ENCODE measurements around the gene RAB19. TPM values are rescaled to one million over a fixed set of nuclear protein-coding genes. Genes with fewer than 3 reads are reported as not detected.

The RAB19 gene
- total RNA-seq, 1 experiment from 2014 or later: 10.8 TPM

GRCh38 chr7:140416560-140416959 is 12.7 kb downstream of the RAB19 start (continued):
- TF ChIP-seq MAX (CRISPR knock-in tag; IDR thresholded peaks at IDR 0.05) (no peak), ZNF138 (CRISPR knock-in tag; conservative IDR thresholded peaks at IDR 0.05) (no peak), USF2 (CRISPR knock-in tag; IDR thresholded peaks at IDR 0.05) (no peak), ATF2 (CRISPR knock-in tag; IDR thresholded peaks at IDR 0.05; ENCODE audit: borderline replicate concordance, low read depth) (no peak), HMGXB4 (CRISPR knock-in tag; IDR thresholded peaks at IDR 0.05) (no peak), E2F5 (CRISPR knock-in tag; IDR thresholded peaks at IDR 0.05) (no peak), RORB (CRISPR knock-in tag; IDR thresholded peaks at IDR 0.05) (no peak), ZNF512 (CRISPR knock-in tag; IDR thresholded peaks at IDR 0.05; ENCODE audit: borderline replicate concordance) (no peak), FOXP4 (CRISPR knock-in tag; IDR thresholded peaks at IDR 0.05) (no peak)

DNA sequence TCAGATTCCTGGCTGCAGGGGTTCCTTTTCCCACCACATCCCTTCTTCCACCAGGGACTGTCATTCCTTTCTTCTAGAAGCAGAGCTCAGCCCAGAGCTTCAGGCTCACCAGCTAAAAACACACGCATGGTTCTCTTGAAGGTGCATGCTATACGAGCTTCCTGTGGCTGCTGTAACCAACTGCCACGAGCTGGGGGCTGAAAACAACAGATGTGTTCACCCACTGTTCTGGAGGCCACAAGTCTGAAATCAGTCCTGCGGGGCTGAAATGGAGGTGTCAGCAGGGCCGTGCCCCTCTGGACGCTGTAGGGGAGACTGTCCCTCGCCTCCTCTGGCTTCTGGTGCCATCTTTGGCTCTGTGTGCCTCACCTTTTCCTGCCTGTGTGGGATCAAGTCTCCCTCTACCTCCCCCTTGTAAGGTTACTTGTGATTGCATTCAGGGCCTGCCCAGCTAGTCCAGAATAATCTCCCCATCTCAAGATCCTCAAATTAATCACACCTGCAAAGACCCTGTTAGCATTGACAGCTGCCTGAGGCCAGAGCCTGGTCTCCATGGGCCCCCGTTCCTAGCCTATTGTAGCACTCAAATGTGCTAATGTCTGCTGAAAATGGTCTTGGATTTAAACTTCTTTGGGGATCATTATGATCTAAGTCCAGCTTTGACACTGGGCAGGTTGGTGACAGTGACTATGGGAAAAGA is 13.7 kb downstream of the RAB19 start:
- H3K27me3 Mint-ChIP-seq (ENCODE audit: low read depth): no peaks in the 10 kb centered on the region
- no peaks in the 10 kb centered on the region for H3K4me1 Mint-ChIP-seq
- H3K4me3 Mint-ChIP-seq: no peak overlapping the region
- POLR2A ChIA-PET: no interaction called here
- DNase-seq (ENCODE audit: low spot score): no peak
- no peak for ATAC-seq
- CTCF ChIA-PET: interaction anchor here (1.4 to 1.8 kb wide), 2 partner anchors 26 to 84 kb away, joined by 3 to 11 read pairs; no protein-coding TSS in a partner anchor
- H3K36me3 Mint-ChIP-seq: peaks cover 15% of the 10 kb centered on the region
- H3K9me3 Mint-ChIP-seq: no peaks in the 10 kb centered on the region
- H3K27ac Mint-ChIP-seq: no peak overlapping the region; the same call in 1 of the 2 replicates
- TF ChIP-seq ZNF121 (CRISPR knock-in tag; IDR thresholded peaks at IDR 0.05): no peak
- TF ChIP-seq, protein P1, sequence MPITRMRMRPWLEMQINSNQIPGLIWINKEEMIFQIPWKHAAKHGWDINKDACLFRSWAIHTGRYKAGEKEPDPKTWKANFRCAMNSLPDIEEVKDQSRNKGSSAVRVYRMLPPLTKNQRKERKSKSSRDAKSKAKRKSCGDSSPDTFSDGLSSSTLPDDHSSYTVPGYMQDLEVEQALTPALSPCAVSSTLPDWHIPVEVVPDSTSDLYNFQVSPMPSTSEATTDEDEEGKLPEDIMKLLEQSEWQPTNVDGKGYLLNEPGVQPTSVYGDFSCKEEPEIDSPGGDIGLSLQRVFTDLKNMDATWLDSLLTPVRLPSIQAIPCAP (CRISPR knock-in tag; IDR thresholded peaks at IDR 0.05): no peak
- TF ChIP-seq, protein P2, sequence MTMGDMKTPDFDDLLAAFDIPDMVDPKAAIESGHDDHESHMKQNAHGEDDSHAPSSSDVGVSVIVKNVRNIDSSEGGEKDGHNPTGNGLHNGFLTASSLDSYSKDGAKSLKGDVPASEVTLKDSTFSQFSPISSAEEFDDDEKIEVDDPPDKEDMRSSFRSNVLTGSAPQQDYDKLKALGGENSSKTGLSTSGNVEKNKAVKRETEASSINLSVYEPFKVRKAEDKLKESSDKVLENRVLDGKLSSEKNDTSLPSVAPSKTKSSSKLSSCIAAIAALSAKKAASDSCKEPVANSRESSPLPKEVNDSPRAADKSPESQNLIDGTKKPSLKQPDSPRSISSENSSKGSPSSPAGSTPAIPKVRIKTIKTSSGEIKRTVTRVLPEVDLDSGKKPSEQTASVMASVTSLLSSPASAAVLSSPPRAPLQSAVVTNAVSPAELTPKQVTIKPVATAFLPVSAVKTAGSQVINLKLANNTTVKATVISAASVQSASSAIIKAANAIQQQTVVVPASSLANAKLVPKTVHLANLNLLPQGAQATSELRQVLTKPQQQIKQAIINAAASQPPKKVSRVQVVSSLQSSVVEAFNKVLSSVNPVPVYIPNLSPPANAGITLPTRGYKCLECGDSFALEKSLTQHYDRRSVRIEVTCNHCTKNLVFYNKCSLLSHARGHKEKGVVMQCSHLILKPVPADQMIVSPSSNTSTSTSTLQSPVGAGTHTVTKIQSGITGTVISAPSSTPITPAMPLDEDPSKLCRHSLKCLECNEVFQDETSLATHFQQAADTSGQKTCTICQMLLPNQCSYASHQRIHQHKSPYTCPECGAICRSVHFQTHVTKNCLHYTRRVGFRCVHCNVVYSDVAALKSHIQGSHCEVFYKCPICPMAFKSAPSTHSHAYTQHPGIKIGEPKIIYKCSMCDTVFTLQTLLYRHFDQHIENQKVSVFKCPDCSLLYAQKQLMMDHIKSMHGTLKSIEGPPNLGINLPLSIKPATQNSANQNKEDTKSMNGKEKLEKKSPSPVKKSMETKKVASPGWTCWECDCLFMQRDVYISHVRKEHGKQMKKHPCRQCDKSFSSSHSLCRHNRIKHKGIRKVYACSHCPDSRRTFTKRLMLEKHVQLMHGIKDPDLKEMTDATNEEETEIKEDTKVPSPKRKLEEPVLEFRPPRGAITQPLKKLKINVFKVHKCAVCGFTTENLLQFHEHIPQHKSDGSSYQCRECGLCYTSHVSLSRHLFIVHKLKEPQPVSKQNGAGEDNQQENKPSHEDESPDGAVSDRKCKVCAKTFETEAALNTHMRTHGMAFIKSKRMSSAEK (CRISPR knock-in tag; IDR thresholded peaks at IDR 0.05; ENCODE audit: borderline replicate concordance): no peak
- TF ChIP-seq, protein P3, sequence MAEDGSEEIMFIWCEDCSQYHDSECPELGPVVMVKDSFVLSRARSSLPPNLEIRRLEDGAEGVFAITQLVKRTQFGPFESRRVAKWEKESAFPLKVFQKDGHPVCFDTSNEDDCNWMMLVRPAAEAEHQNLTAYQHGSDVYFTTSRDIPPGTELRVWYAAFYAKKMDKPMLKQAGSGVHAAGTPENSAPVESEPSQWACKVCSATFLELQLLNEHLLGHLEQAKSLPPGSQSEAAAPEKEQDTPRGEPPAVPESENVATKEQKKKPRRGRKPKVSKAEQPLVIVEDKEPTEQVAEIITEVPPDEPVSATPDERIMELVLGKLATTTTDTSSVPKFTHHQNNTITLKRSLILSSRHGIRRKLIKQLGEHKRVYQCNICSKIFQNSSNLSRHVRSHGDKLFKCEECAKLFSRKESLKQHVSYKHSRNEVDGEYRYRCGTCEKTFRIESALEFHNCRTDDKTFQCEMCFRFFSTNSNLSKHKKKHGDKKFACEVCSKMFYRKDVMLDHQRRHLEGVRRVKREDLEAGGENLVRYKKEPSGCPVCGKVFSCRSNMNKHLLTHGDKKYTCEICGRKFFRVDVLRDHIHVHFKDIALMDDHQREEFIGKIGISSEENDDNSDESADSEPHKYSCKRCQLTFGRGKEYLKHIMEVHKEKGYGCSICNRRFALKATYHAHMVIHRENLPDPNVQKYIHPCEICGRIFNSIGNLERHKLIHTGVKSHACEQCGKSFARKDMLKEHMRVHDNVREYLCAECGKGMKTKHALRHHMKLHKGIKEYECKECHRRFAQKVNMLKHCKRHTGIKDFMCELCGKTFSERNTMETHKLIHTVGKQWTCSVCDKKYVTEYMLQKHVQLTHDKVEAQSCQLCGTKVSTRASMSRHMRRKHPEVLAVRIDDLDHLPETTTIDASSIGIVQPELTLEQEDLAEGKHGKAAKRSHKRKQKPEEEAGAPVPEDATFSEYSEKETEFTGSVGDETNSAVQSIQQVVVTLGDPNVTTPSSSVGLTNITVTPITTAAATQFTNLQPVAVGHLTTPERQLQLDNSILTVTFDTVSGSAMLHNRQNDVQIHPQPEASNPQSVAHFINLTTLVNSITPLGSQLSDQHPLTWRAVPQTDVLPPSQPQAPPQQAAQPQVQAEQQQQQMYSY (CRISPR knock-in tag; IDR thresholded peaks at IDR 0.05): no peak
- no peak for TF ChIP-seq ZNF396 (CRISPR knock-in tag; IDR thresholded peaks at IDR 0.05; ENCODE audit: borderline replicate concordance)
- no peak for TF ChIP-seq ZNF232 (CRISPR knock-in tag; IDR thresholded peaks at IDR 0.05)
- no peak for TF ChIP-seq TEAD4 (CRISPR knock-in tag; IDR thresholded peaks at IDR 0.05)
